GM18873 (cell line): ENCODE data around the gene SF3B1.
"Not testable (repeated sequence)": the region's sequence is repeated elsewhere in the genome, so short reads cannot be mapped to it uniquely, and the experiment has no call there.

Experiments
- ATAC-seq: cut with Tn5 transposase; IDR thresholded peaks from one replicate; pipeline ENCODE4 v1.9.1; 2021; ENCODE audit warnings: mild to moderate bottlenecking, moderate library complexity, moderate number of reproducible peaks; ENCODE audit not compliant: unreplicated experiment, low FRiP score

The SF3B1 gene

DNA sequence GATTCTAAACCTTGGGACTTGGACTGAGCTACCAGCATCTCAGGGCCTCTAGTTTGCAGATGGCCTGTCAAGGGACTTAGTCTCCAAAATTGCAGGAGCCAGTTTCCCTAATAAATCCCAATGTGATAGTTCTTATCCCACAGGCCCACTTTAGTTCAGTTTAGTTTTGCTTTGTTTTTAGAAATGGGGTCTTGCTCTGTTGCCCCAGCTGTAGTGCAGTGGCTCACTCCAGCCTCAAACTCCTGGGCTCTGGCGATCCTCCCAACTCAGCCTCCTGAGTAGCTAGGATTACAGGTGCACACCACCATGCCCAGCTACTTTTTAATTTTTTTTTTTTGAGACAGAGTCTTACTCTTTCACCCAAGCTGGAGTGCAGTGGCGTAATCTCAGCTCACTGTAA is 2.6 kb upstream of the SF3B1 start:
- no peak for ATAC-seq

DNA sequence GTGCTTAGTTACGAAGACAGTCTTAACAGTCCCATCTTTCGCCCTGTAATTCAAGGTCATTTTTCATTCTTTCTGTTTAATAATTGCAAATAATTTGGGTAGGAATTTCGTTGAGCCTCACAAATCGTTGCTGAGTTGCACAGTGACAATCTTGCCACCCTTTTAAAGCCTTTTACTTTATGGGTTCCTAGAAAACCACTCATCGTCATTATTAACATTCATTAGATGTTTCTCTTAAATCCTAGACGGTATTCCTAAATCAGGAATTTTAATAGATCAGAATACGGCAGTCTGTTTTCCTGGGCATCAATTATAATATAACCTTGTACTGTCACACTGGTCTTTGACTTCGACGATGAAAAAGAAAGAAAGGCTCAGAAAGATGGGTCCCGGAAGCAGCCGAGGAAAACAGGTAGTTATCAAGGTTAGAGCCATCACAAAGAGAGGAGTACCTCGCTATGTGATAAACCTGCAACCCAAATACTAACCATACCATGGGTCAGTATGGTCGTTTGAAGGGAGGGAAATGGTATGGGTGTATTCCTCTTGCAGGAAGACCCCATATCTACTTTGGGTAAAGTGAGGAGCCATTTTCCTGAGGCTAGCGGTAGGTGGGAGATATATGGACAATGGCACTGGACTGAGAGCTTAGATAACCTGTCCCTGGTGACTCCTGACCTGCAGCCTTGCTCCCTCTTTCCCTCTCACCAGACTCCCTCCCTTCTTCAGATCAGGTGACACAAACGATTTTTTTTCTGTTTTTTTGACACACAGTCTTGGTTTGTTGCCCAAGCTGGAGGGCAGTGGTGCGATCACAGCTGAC is 981 bp upstream of the SF3B1 start:
- no peak for ATAC-seq

DNA sequence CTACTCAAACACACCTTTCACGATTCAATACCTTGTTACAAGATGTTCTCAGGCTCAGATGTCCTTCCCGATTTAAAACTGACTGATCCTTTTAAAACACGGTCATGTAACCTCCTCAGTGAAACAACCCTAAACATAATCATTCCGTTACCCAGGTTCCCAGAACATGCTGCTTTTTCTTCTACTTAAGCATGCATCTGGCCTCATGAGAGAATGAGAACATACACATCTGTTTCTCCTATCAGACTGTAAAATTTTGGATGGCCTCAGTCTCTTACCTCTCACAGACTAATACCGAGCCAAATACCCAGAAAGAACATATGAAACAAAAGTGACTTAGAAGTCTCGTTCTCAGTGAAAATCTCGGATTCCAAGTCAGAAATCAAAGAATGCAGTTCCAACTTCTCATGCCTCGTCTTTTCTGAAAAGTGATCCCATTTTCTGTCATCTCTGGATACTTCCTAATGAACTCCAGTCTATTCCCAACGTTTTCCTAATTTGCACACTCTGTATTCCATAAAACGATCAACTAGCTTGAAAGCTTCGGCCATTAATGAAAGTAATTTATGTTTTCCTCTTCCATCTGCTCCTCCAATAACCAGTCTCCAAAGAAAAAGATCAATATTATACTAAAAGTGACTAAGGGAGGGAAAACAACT is 919 bp downstream of the SF3B1 start:
- no peak for ATAC-seq

DNA sequence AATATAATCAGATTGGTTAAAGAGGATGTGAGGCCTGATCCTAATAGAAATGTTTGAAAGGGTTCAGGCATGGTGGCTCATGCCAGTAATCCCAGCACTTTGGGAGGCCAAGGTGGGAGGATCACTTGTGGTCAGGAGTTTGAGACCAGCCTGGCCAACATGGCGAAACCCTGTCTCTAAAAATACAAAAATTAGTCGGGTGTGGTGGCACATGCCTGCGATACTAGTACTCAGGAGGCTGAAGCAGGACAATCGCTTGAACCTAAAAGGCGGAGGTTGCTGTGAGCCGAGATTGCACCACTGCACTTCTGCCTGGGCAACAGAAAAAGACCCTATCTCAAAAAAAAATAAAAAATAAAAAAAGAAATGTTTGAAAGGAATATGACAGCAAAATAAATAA is 2.3 kb downstream of the SF3B1 start:
- ATAC-seq: not testable (repeated sequence)

DNA sequence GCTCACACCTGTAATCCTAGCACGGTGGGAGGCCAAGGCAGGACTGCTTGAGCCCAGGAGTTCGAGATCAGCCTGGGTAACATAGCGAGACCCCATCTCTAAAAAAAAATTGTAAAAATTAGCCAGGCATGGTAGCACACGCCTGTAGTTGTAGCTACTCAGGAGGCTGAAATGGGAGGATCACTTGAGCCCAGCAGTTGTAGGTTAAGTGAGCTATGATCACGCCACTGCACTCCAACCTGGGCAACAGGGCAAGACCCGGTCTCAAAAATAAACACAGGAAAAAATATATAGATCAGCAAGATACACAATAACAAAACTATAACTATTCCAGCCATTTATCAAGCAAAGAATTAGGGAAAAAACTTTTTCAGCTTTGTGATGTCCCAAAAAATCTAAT is 3.0 kb downstream of the SF3B1 start:
- ATAC-seq: no peak

DNA sequence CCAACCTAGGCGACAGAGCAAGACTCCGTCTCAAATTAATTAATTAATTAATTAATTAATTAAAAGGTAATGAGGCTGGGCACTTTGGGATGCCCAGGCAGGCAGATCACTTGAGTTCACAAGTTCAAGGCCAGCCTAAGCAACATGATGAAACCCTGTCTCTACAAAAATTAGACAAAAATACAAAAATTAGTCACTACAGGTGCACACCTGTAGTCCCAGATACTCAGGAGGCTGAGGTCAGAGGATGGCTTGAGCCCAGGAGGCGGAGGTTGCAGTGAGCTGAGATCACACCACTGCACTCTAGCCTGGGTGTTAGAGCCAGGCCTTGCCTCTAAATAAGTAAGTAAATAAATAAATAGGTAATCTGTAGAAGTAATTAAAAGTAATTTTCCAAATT is 6.8 kb downstream of the SF3B1 start:
- no peak for ATAC-seq

DNA sequence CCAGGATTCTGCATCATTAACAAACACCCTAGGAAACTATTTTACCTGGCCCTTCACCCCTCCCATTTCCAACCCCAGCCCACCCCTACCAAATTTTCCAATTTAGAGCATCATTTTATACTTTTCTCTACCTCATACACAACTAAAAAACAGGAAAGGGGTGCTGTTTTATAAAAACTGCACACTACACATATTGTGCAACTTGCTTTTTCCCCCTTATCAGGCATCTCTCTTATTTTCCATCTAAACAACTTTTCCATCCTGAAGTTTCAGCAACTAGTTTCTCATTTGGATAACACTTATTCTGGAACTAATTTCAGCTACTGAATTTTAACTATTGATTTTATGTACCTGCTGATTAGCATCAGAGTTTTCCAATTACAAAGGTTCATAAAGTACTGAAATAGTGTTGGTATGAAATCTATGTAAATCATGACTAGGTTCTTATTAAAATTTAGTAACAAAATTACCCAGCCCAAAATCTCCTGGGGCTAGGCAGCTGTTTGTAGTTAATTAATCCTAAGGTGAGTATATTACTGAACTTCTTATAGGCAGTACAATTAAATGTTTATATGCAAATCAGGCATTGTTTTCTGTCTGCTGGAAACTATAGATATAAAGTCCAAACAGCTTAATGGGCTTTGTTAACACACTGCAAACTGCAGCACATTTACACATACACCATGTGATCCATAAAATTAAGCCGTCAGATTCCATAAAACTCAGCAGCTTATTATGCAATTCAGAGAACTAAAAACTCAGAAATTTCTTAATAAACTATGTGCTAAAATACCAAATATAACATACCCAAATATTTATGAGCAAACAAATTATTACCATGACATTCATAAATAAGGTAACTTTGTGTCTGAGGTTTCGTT is 7.9 kb downstream of the SF3B1 start:
- ATAC-seq: no peak

DNA sequence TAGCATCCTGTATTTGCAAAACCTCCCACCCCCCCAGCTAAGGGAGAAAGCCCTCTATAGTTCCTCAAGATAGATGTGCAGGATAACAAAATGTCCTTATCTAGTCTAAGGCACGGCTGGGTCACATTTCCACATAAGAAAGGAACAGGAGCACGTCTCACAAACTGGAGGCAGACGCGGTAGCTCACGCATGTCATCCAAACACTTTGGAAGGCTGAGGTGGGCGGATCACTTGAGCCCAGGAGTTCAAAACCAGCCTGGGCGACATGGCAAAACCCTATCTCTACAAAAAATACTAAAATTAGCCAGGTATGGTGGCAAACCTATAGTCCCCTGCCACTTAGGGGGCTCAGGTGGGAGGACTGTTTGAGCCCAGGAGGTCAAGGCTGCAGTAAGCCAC is 9.3 kb downstream of the SF3B1 start:
- no peak for ATAC-seq

DNA sequence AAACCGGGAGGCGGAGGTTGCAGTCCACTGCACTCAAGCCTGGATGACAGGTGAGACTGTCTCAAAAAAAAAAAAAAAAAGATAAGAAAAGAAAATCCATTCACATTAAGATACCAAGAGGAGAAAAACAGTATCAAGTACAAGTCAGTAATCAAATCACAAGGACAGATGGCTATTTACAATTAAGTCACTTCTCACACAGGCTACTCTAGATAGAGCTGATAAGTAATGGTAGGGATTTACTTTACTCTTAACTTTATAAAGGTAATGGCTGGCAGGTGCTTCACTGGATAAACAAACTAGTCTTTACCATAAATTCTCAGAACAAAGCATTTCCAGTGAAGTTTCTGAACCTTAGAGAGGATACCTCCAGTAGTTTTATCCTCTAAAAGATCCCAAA is 11.5 kb downstream of the SF3B1 start:
- ATAC-seq: no peak

DNA sequence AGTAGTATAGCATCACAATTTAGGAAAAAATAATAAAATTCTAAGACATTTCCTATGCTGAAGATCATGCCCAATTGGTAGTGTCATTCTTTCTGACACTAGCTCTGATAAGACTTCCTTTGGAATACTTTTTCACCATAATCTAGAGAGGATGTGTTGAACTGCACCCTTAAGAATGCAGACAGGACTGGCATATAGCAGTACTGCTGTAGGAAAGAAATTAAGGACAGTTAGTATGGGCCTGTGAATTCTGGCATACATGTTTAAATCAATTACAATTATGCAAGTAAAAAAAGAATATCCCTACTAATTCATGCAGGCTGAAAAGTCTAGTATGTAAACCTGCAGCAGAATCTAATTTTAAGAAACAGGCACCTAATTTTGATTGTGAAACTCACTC is 15.4 kb downstream of the SF3B1 start:
- ATAC-seq: no peak

DNA sequence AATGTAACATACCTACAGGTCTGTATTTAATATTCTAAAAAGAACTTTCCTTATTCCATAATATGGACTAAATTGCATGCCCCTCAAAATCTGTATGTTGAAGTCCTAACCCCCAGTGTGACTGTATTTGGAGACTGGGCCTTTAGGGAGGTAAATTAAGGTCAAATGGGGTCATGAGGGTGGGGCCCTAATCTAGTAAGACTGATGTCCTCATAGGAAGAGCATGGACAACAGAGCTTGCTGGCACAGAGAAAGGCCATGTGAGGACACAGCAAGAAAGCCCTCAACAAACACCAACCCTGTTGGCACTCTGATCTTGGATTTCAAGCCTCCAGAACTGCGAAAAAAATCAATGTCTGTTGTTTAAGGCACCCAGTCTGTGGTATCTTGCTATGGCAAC is 18.6 kb downstream of the SF3B1 start:
- no peak for ATAC-seq

DNA sequence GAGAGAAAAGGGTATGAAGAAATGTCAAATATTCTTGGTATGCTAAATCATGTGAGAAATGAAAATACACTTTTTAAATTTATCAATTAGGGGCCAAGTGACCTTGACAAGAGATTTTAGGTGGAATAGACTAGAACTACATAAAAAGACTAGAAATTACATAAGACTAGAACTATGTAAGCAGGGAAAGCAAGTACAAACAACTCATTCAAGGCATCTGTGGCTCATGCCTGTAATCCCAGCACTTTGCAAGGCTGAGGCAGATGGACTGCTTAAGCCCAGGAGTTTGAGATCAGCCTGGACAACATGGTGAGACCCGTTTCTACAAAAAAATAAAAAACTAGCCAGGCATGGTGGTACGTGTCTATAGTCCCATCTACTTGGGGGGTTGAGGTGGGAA is 20.3 kb downstream of the SF3B1 start:
- no peak for ATAC-seq

DNA sequence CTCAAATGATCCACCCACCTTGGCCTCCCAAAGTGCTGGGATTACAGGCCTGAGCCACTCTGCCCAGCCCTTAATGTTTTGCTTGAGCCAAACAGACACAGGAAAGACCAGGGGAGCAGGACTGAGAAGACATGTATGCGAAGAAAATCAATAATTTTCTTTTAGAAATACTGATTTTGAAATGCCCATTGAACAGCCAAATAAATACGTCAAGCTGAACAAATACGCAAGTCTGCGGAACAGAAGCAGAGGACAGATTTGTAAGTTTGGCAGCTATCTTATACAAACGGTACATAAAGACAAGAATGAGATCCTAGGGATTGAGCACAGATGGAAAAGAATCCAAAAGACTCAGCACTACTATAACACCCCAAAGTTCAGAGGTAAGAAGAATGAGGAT is 20.8 kb downstream of the SF3B1 start:
- ATAC-seq: no peak

DNA sequence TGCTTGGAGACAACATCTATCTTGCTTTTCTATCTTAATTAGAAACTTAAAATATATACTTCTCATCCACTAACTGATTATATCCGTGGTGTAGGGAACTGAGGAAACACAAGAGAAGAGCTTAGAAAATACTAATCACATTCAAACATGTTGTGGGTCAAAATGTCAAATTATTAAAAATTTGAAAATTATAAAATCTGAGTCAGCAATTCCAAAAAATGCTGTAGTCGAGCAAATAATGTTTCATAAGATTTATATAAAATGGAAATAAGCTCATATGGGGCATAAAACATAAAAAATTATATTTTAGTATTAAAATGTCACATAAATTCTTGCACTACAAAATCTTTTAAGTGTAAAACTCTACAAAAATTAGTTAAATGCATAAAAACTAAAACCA is 29.2 kb downstream of the SF3B1 start:
- no peak for ATAC-seq

DNA sequence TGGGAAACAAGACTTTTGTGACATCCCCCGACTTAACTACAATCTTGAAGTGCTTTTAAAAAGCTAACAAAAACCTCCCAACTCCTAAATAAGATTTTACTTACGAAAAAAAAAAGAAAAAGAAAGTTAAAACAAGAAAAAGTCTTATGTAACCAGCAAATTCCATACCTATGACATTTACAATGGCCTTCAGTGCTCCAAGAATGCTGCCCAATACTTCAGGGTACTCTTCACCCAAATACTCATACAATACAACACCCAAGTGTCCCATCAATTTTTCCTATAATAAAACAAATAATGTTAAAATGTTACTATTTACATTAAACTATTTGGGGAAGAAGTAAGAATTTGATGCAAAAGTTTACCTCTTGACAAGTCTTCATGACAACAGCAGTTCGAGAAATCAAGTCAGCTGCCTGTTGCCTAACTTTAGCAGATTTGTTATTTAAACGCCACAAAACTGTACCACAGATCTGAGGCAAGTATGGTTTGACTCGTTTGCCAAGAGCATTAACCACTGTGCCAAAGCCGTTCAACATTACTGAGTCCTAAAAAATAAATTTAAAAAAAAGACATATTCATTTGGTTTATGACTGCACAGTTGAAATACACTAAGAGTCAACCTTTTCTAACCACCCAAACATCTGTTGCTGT is 34.8 kb downstream of the SF3B1 start:
- ATAC-seq: no peak

DNA sequence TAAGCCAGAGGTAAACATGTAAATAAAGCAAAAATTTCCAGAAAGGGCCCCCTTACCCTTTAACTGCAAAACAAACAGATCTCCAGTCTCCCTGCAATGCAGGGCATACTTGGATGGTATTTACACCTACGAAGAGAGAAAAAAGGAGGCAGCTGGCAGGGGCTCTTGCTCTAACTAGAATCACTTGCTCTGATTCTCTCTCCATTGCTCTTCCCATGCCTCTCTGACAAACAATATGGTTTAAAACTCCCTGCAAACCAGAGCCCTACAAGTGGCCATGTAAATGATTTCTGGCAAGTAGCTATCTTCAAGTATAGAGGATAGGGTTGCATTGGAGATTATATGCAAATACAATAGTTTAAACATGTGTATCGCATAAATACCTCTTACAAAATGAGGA is 35.9 kb downstream of the SF3B1 start:
- ATAC-seq: no peak

DNA sequence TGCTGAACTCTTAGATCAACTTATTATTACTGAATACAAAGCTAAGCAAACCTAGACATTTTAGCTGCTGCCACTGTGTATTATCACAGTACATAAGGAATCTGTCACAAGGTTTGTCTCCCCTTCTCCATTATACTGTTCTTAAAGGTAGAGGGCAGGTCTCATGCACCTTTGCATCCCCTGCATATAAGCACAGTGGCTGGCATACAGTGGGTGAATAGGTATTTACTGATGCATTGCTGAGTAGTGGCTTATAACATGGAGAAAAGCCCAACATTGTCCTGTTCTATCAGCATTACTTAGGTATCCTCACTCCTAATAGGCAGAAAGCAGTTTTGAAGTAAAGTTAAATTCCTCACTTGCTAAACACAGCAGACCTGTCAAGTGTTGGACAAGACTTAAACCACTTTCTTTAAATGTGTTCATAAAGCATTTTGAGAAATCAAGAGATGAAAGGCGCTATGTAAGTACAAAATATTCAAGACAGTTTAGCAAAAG is 43.6 kb downstream of the SF3B1 start:
- no peak for ATAC-seq

DNA sequence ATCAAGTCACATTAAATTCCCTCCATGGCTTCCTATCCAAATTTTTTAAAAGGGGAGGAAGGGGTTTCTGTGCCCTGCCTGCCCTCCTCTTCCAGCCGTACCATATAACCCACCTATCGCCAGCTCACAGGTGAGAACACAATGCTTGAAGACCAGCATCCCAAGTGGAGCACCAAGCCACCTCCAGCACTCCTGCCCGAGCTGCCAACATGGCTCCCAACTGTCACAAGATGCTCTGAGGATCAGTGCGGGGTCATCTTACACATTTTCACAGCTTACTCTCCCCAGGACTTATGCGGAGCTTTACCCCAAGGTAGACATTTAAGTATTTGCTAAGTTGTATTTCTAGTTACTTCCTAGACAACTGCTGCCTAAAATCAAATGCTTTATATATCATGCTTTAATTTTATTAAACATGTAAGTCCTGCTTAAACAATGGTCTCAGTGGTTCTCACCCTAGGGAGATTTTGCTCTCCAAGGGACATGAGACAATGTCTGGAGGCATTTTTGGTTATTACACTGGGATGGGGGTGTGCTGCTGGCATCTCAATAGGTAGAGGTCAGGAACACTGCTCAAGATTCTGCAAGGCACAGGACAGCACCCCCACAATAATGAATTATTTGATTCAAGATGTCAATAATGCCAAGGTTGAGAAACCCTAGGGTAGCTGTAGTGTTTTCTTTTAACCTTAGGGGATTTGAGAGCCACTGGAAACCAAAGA is 45.8 kb downstream of the SF3B1 start:
- no peak for ATAC-seq

DNA sequence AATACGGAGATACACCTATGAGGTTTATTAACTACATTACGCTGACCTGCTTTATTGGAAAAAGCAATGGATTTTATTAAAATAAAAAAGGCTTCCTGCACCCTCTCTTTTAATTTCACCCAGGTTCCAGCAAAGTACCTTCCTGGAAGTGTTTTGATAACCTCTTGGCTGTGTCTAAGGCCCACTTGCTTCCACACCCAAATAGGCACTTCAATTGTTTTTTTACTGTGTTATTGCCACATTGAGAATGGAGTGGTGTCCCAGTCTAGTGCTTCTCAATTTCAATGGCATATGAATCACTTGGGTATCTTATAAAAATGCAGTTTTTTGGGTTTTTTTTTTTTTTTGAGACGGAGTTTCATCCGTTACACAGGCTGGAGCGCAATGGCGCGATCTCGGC is 47.6 kb downstream of the SF3B1 start:
- no peak for ATAC-seq

DNA sequence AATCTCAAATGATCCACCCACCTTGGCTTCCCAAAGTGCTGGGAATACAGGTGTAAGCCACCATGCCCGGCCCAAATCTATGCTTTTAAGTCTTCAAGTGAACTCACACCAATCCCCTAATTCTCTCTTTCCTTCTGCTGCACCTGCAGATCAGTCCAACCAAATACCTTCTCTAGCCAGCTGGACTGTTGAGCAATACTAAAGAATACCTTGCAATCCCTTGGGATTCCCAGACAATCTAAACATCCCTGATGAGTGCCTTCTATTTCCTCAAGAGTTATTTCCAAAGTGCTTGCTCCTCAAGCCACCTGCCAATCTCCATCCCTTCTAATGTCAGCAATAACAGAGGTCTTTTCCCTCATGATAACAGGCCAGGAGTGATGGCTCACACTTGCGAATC is 48.6 kb downstream of the SF3B1 start:
- ATAC-seq: no peak
